Caki2 (cell line): ENCODE results near the gene SPINK5. TPM values are rescaled to one million over a fixed set of nuclear protein-coding genes. Genes with fewer than 3 reads are reported as not detected.

Experiments used
- DNase-seq: peaks from one replicate; pipeline ENCODE4 v3.0.0-alpha.2; 2015; ENCODE audit warnings: low read depth
- in situ Hi-C: cut with HindIII; loops from 2 replicates; pipeline ENCODE4 v1.10.0; 2016; ENCODE audit warnings: low sequenced_read_pairs, low pct_unique_long_range_greater_than_20kb, mixed read lengths
- total RNA-seq: library from RNA; depleted of rRNA; stranded (reverse); fragments of >200 nt; shearing (Covaris generic); gene quantifications from 2 replicates; pipeline ENCODE4 v1.2.3, GENCODE V29; 2014; ENCODE audit warnings: low replicate concordance; rRNA removed

Gene SPINK5
- total RNA-seq, 1 experiment from 2014 or later = 0.95 TPM

DNA sequence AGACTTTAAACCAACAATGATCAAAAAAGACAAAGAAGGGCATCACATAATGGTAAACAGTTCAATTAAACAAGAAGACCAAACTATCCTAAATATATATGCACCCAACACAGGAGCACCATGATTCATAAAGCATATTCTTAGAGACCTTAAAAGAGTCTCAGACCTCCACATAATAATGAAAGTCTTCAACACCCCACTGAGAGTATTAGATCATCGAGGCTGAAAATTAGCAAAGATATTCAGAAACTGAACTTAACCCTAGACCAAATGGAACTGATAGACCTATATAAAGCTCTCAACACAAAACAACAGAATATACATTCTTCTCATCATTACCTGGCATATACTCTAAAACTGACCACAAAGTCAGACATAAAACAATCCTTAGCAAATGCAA, 92.8 kb downstream of the SPINK5 start:
- no peak for DNase-seq
- in situ Hi-C loops = no loop called here

DNA sequence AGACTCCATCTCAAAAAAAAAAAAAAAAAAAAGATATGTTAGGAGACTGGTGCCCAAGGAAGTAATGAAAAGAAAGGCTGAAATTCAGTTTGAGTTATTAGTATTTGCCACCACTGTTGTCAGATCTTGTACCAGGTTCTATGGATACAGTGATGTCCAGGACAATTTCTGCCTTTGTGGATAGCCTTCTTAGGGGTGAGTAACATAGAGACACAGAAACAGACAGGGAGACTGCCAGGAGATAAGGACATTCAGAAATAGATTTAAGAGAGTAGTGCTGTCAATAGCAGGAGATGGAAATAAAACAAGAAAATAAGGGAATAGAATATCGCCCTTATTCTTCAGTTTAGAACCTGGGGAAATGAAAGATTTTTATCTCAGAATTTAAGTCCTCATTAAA, 98.3 kb downstream of the SPINK5 start:
- no peak for DNase-seq
- in situ Hi-C loops = no loop called here

DNA sequence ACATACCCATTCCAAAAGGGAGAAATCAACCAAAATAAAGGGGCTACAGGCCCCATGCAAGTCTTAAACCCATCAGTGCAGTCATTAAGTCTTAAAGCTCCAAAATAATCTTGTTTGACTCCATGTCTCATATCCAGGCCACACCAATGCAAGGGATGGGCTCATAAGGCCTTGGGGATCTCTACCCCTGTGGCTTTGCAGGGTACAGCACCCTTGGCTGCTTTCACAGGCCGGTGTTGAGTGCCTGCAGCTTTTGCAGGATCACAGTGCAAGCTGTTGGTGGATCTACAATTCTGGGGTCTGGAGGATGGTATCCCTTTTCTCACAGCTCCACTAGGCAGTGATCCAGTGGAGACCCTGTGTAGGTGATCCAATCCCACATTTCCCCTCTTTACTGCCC, 99.6 kb downstream of the SPINK5 start:
- no peak for DNase-seq
- in situ Hi-C loops = no loop called here

DNA sequence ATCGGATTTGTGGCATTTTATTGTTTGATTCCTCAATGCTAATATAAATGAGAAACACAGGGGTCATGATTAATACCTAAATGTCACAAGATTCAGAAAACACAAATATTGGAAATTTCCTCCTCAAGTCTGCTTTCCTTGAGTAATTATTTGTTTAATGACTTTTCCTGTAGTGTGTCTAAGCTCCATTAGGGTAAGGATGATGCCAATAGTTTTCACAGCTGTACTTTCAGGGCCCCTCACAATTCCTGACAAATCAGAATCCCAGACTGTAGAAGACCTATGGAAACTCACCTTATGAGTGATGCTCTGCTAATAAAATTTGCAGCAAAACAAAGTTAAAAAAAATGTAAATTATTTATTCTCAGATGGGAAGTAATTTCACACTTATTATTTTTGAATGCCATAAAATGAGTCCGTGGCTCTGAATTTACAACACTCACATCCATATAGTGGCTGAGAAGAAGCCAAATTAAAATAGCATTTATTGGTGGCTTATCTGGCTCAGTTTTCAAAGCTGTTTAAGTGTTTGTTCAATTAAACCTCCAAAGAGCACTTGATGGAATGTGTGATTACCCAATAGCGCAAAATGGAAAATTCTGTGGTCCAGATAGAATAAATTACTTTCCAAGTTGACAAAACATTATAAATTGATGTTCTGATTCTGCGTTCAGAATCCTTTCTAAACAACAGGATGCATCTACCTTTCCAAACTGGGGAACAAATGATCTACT, 102.9 kb downstream of the SPINK5 start:
- no peak for DNase-seq
- in situ Hi-C loops = no loop called here

DNA sequence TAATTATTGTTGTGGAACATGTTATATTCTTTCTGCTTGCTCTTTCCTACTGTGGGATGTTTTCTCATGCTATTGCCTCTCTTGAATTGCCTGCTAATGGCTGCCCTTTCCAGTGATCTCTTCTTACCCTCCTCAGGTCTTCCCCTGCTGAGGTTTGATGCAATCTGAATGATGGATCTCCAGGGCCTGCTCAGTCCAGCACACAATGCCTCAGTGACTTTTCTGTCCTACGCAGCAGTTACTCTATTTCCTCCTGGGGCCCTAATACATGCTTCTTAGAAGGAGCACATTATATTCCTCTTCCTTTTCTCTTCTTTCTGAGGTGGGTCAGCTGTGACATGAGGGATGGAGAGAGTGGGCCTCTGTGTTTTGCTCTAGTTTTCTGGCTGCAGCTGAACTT, 104.5 kb downstream of the SPINK5 start, which contains the start of gene SPINK14:
SPINK14 (plus strand) TSS at position 301 of the 400 bp plus-strand sequence. CDS start 1,187 bp downstream, outside the sequence.
- DNase-seq = no peak
- in situ Hi-C loops = no loop called here

DNA sequence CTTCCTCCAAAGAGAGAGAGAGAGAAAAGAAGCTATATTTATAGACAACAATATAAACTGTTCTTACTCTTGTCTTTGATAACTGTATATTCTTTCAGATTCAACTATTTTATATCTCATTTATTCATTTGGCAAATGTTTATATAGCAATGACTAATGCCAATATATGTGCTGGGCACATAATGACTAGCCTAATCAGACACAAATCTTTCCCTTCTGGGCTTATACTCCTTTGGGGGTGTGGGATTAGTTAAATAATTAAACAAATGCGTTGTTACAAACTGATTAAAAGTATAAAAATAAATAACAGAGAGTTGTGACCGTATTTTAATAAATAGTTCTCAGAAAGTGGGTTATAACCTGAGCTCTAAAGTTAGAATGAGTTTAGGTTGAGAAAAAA, 108.6 kb downstream of the SPINK5 start:
- in situ Hi-C loops = no loop called here
- DNase-seq = no peak

DNA sequence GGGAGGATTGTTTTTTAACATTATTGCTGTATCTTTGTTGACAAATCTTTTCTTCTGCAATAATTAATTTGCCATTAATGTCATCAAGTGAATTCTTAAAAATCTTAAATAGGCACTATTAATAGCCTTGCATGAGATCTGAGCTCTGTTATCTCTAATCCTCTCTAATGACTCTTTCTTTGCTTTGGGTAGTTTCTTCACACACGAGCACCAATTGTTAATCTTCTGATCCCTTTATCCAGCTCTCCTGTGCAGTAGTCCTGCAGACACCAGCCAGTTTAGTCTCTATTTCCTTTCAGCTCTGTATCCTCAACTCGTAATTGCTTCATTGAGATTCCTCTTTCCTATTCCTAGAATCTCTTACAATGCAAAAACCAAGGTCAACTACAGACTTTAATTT, 112.7 kb downstream of the SPINK5 start:
- DNase-seq = no peak
- in situ Hi-C loops = no loop called here

DNA sequence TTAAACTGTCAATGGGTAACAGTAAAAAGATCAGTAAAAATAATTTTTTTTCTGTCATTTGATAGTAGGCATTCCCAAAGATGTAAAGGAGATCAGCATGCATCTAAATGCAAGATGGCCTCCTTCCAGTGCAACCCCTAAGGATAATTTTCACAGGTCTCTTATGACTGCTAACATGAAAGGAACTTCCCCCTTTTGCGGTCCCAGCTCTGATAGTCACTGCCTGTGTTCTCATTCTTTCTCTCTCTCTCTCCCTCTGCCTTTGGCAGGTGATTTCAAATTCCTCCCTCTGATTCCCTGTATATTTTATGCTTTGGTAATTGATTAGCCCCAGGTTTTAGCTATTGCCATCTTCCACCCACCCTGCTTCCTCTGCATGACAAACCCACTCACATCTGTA, 113.4 kb downstream of the SPINK5 start:
- in situ Hi-C loops = no loop called here

DNA sequence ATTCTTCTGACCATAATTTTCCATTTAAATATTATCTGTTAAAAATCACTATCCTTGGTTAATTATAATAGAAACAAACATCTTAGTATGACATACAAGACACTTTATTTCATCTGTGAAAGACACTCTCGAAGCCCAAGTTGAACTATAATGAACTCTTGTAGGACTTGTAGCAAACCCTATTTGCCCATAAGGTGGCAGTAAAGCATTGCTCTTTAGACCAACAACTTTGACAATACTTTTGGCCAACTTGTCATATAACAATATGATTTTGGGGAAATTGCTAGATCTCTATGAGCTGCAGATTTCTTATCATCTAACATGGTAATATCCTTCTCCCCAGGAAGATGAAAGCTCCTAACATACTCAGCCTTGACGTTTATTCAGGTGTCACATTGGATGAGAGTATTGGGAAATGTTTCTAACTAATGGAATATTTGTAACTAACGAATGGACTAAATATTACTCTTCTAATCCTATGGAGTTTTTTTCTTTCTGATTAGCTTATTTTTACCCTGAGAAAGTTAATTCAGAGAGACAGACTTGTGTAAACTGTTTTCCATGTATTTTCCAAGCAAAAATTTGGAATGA, 115.5 kb downstream of the SPINK5 start:
- in situ Hi-C loops = no loop called here
- peak; percentile 17 for DNase-seq

More for the DNA sequence above, 113.4 kb downstream of the SPINK5 start:
- DNase-seq = no peak

DNA sequence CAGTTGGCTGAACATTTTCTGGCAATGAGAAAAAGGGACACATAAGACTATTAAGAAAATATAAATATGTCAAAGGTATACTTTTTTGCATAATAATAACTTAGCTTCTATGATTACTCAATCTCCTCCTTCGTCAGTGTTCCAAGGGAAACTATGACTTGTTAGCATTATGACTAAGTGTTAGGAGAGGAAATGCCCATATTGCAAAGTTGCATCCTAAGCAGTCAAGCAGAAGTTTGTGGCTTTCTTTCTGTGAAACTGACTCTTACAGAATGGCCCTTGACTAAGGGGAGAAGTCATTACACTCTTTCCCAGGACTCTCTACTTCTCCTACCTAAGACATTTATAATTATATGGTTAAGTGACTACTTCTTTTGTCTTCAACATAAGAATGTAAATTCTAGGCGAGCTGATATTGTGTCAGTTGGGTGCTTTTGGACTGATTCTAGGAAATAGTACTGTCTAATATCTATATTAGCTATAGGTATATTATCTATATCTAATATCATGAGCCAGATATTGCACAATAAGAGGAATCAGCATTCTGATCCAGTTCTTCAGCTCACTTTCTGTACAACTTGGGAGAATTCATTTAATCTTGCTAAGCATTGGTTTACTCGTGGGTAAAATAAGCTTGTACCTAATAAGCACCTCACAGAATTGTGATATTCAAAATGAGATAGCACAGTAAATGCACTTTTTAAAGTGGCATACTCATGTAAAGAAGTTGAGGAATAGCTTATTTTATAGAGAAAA, 122.6 kb downstream of the SPINK5 start:
- in situ Hi-C loops = no loop called here
- no peak for DNase-seq

Other genes starting within 250 kb of the SPINK5 start
- gene SPINK1, start 232.3 kb upstream of the SPINK5 start, total RNA-seq = not detected in 2 replicates
- not detected in 2 replicates for gene SCGB3A2, start 185.3 kb upstream of the SPINK5 start, total RNA-seq
- gene C5orf46, start 157.4 kb upstream of the SPINK5 start, total RNA-seq = not detected in 2 replicates
- not detected in 2 replicates for gene SPINK14, start 104.6 kb downstream of the SPINK5 start, total RNA-seq
- gene SPINK6, start 139.1 kb downstream of the SPINK5 start, total RNA-seq = not detected in 2 replicates
- gene MARCOL, start 174.5 kb downstream of the SPINK5 start, total RNA-seq = not detected in 2 replicates
- gene SPINK13, start 204.8 kb downstream of the SPINK5 start, total RNA-seq = 0.14 and 1.3 TPM in 2 replicates
- gene SPINK7, start 248.4 kb downstream of the SPINK5 start, total RNA-seq = not detected in 2 replicates